ENCODE results near the gene MKI67. TPM values are rescaled to one million over a fixed set of nuclear protein-coding genes. Genes with fewer than 3 reads are reported as not detected.

The MKI67 gene
- total and polyA plus RNA-seq, 2 donors (not counting 3 experiments of a cell fraction or from before 2014, with no cell fraction given), result 16.2 to 125 TPM

DNA sequence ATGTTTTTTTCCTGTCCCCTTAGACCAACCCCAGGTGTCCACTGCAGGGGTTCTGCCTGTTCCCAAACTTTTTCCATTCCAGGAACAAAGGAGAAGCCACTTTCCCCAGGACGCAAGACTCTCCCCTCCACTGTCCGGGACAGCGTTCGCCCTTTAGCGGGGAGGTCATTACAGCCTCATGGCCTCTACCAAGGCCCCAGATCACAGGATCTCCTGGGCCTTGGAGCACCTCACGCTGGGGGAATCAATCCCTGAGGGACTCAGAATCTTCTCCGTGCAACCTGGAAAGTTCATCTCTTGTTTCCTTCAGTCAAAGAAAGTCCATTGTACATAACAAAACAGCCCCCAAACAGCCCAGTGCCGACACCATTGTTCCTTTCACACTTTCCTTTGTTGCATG is 41.2 kb downstream of the MKI67 start:
- TF ChIP-seq POLR2A (IDR thresholded peaks at IDR 0.05; ENCODE audit: low read depth, low read length), result no peak
- TF ChIP-seq FOS (IDR thresholded peaks at IDR 0.05; ENCODE audit: borderline replicate concordance, insufficient read depth, low read length), result no peak
- TF ChIP-seq MYC (IDR thresholded peaks at IDR 0.05; ENCODE audit: low read depth, low read length), result no peak
- no peak for TF ChIP-seq JUN (IDR thresholded peaks at IDR 0.05; ENCODE audit: borderline replicate concordance, insufficient read depth, insufficient read length, low read depth)
- no peak for TF ChIP-seq GATA2 (IDR thresholded peaks at IDR 0.05; ENCODE audit: insufficient read depth, insufficient read length, low read depth, low read length)
- no peak for TF ChIP-seq POLR2AphosphoS5 (IDR thresholded peaks at IDR 0.05; ENCODE audit: insufficient read depth, low read depth, low read length)
- TF ChIP-seq, protein P1, sequence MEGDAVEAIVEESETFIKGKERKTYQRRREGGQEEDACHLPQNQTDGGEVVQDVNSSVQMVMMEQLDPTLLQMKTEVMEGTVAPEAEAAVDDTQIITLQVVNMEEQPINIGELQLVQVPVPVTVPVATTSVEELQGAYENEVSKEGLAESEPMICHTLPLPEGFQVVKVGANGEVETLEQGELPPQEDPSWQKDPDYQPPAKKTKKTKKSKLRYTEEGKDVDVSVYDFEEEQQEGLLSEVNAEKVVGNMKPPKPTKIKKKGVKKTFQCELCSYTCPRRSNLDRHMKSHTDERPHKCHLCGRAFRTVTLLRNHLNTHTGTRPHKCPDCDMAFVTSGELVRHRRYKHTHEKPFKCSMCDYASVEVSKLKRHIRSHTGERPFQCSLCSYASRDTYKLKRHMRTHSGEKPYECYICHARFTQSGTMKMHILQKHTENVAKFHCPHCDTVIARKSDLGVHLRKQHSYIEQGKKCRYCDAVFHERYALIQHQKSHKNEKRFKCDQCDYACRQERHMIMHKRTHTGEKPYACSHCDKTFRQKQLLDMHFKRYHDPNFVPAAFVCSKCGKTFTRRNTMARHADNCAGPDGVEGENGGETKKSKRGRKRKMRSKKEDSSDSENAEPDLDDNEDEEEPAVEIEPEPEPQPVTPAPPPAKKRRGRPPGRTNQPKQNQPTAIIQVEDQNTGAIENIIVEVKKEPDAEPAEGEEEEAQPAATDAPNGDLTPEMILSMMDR (IDR thresholded peaks at IDR 0.05; ENCODE audit: extremely low read depth in 1 of 2, insufficient read depth in 1 of 2, low read depth in 1 of 2, low read length in 2 of 2), result no peak
- no peak for TF ChIP-seq EZH2 (IDR thresholded peaks at IDR 0.05; ENCODE audit: borderline replicate concordance, low read depth, low read length, severe bottlenecking)
- no peak overlapping the region for H3K4me2 ChIP-seq (ENCODE audit: insufficient read depth, low read length)
- DNase-seq (ENCODE audit: low read depth, low spot score), result no peak
- ChIA-PET CTCF (no interaction called here), POLR2A (no interaction called here)
- no peak overlapping the region for H2AFZ ChIP-seq (ENCODE audit: low read depth, low read length)
- no peak overlapping the region for H3K9ac ChIP-seq (replicated peaks; ENCODE audit: extremely low read depth, insufficient read depth, low read length)
- no peaks in the 10 kb centered on the region for H3K4me1 ChIP-seq (ENCODE audit: control insufficient read depth, extremely low read depth, insufficient read depth, low read length)
- FAIRE-seq, result no peak
- no peak overlapping the region for H3K4me3 ChIP-seq (replicated peaks in 1 of 3; ENCODE audit: insufficient read depth in 1 of 3, low read depth in 1 of 3, low read length in 3 of 3)
- dilution Hi-C loops (cut with MboI; ENCODE audit: extremely low pct_ligation_motif_present, low sequenced_read_pairs), result no loop called here
- H3K27me3 ChIP-seq (ENCODE audit: control insufficient read depth in 2 of 2, insufficient read depth in 2 of 2, low read length in 2 of 2), result no peaks in the 10 kb centered on the region
- no peaks in the 10 kb centered on the region for H3K9me3 ChIP-seq (replicated peaks; ENCODE audit: control insufficient read depth, insufficient read depth, low read length)
- BruUV-seq (replicated peaks), result no TSS peak
- H4K20me1 ChIP-seq (replicated peaks; ENCODE audit: control insufficient read depth, extremely low read depth, insufficient read depth, low read length), result no peaks in the 10 kb centered on the region
- H3K79me2 ChIP-seq (ENCODE audit: control insufficient read depth, insufficient read depth, low read length), result no peaks in the 10 kb centered on the region
- intact Hi-C loops (cut with micrococcal nuclease), result no loop called here
- H3K9me1 ChIP-seq (replicated peaks; ENCODE audit: control insufficient read depth, extremely low read depth, insufficient read depth, low read length), result no peaks in the 10 kb centered on the region
- H3K27ac ChIP-seq (ENCODE audit: insufficient read depth, low read depth, low read length), result no peak overlapping the region
- peaks cover 12 to 23% of the 10 kb centered on the region in 2 experiments for H3K36me3 ChIP-seq (ENCODE audit: control insufficient read depth in 2 of 2, extremely low read depth in 1 of 2, insufficient read depth in 2 of 2, low read length in 2 of 2)
